ENCODE results near the gene AGBL5. TPM values are rescaled to one million over a fixed set of nuclear protein-coding genes. Genes with fewer than 3 reads are reported as not detected.

The AGBL5 gene
- total and polyA plus RNA-seq, 2 of the 13 experiments (the other 11 are each of a cell fraction or from before 2014, with no cell fraction given), result 55.9 to 73.3 TPM

- TF ChIP-seq ZSCAN5A (CRISPR knock-in tag; IDR thresholded peaks at IDR 0.05; ENCODE audit: borderline replicate concordance) (no peak), ZNF83 (CRISPR knock-in tag; IDR thresholded peaks at IDR 0.05; ENCODE audit: borderline replicate concordance) (no peak), TFDP1 (CRISPR knock-in tag; IDR thresholded peaks at IDR 0.05; ENCODE audit: borderline replicate concordance) (peak; percentile 98), NR2F1 (CRISPR knock-in tag; IDR thresholded peaks at IDR 0.05) (no peak), BHLHE40 (IDR thresholded peaks at IDR 0.05; ENCODE audit: low read length) (peak; percentile 93), POLR2AphosphoS5 (IDR thresholded peaks at IDR 0.05; ENCODE audit: low read depth, low read length) (peak; percentile 61), KDM1A (CRISPR knock-in tag; IDR thresholded peaks at IDR 0.05) (no peak; the same call in 1 of the 2 replicates), HNRNPUL1 (IDR thresholded peaks at IDR 0.05; ENCODE audit: low read depth, low read length) (no peak), ZNF577 (CRISPR knock-in tag; IDR thresholded peaks at IDR 0.05; ENCODE audit: borderline replicate concordance, low read depth) (0 out of 2 replicates have a peak, but pooled peaks have one; percentile 50), BCL6 (CRISPR knock-in tag; IDR thresholded peaks at IDR 0.05) (peak; percentile 46; the same call in 1 of the 2 replicates), DMAP1 (CRISPR knock-in tag; IDR thresholded peaks at IDR 0.05) (peak; percentile 81), RCOR2 (CRISPR knock-in tag; IDR thresholded peaks at IDR 0.05) (peak; percentile 71; the same call in 1 of the 2 replicates), ZNF354B (CRISPR knock-in tag; IDR thresholded peaks at IDR 0.05) (no peak), PRMT3 (CRISPR knock-in tag; IDR thresholded peaks at IDR 0.05; ENCODE audit: borderline replicate concordance, low read depth) (no peak; the same call in 1 of the 2 replicates), MYNN (CRISPR knock-in tag; IDR thresholded peaks at IDR 0.05; ENCODE audit: low read depth) (peak; percentile 78; the same call in 1 of the 2 replicates), ZNF775 (CRISPR knock-in tag; IDR thresholded peaks at IDR 0.05; ENCODE audit: borderline replicate concordance) (0 out of 2 replicates have a peak, but pooled peaks have one; percentile 27), KAT7 (CRISPR knock-in tag; IDR thresholded peaks at IDR 0.05; ENCODE audit: borderline replicate concordance) (peak; percentile 92; the same call in 1 of the 2 replicates), MAFG (CRISPR knock-in tag; IDR thresholded peaks at IDR 0.05) (peak; percentile 60; the same call in 1 of the 2 replicates), ZKSCAN5 (CRISPR knock-in tag; IDR thresholded peaks at IDR 0.05) (no peak), PHF21A (CRISPR knock-in tag; IDR thresholded peaks at IDR 0.05) (no peak; the same call in 1 of the 2 replicates), GATA4 (IDR thresholded peaks at IDR 0.05; ENCODE audit: borderline replicate concordance, low read depth) (no peak), ZNF362 (CRISPR knock-in tag; IDR thresholded peaks at IDR 0.05; ENCODE audit: borderline replicate concordance) (0 out of 2 replicates have a peak, but pooled peaks have one; percentile 13), ZNF160 (CRISPR knock-in tag; IDR thresholded peaks at IDR 0.05) (peak; percentile 8; the same call in 1 of the 2 replicates), ZNF891 (CRISPR knock-in tag; IDR thresholded peaks at IDR 0.05) (peak; percentile 42; the same call in 1 of the 2 replicates), KLF9 (CRISPR knock-in tag; IDR thresholded peaks at IDR 0.05; ENCODE audit: low read depth) (peak; percentile 71; the same call in 1 of the 2 replicates), DPF2 (CRISPR knock-in tag; IDR thresholded peaks at IDR 0.05; ENCODE audit: borderline replicate concordance, low read depth) (peak; percentile 32; the same call in 1 of the 2 replicates), ZBTB8A (CRISPR knock-in tag; IDR thresholded peaks at IDR 0.05; ENCODE audit: borderline replicate concordance, low read depth) (no peak)
These were observed 34.7 kb downstream of the AGBL5 start (continued) for GRCh38 chr2:27086090-27086723.

All from HepG2 (cell line).